BE2C (cell line): ENCODE data around the gene RRP7A.
A peak's percentile ranks its signal among the peaks of the same experiment; 100 is the strongest.
"Not testable (repeated sequence)": the region's sequence is repeated elsewhere in the genome, so short reads cannot be mapped to it uniquely, and the experiment has no call there.

Source experiments
- DNase-seq: peaks from one replicate; pipeline ENCODE4 v3.0.0-alpha.2; 2020
- H3K27me3 ChIP-seq: fragments of 250-450 bp; sonication (Bioruptor Pico); 2 replicates; pipeline ENCODE4 v1.5.1; 2020; ENCODE audit warnings: mild to moderate bottlenecking
- H3K36me3 ChIP-seq: fragments of 250-450 bp; sonication (Bioruptor Pico); 2 replicates; pipeline ENCODE4 v1.5.1; 2020; ENCODE audit warnings: mild to moderate bottlenecking
- H3K4me1 ChIP-seq: fragments of 250-450 bp; sonication (Bioruptor Pico); 2 replicates; pipeline ENCODE4 v1.5.1; 2020
- H3K4me3 ChIP-seq: 2 replicates; pipeline ENCODE4 v1.5.1; 2011; ENCODE audit warnings: low read depth, low read length
- H3K9me3 ChIP-seq: fragments of 250-450 bp; sonication (Bioruptor Pico); 2 replicates; pipeline ENCODE4 v1.5.1; 2020
- CTCF ChIP-seq: IDR thresholded peaks from 2 replicates; pipeline ENCODE4 v1.5.1; 2012; ENCODE audit warnings: mild to moderate bottlenecking, low read depth, low read length

The RRP7A gene

GRCh38 chr22:42533638-42533977 lies 14.0 kb upstream of the RRP7A start:
- Histone ChIP-seq H3K4me3 (no peak overlapping the region), H3K4me1 (no peaks in the 10 kb centered on the region), H3K36me3 (no peaks in the 10 kb centered on the region), H3K27me3 (no peaks in the 10 kb centered on the region), H3K9me3 (no peaks in the 10 kb centered on the region)
- no peak for DNase-seq
- no peak for TF ChIP-seq CTCF

- H3K27me3 ChIP-seq, H3K4me1 ChIP-seq, H3K36me3 ChIP-seq, H3K4me3 ChIP-seq, DNase-seq, H3K9me3 ChIP-seq: not testable (repeated sequence)
Measured at GRCh38 chr22:42531401-42532084, 11.9 kb upstream of the RRP7A start.

- not testable (repeated sequence) for H3K4me3 ChIP-seq, H3K36me3 ChIP-seq, H3K9me3 ChIP-seq, DNase-seq, H3K27me3 ChIP-seq, H3K4me1 ChIP-seq
Measured at GRCh38 chr22:42529435-42529834, 9.8 kb upstream of the RRP7A start.

- no peaks in the 10 kb centered on the region for H3K4me1 ChIP-seq
- no peaks in the 10 kb centered on the region for H3K36me3 ChIP-seq
- no peak for DNase-seq
- no peak for TF ChIP-seq CTCF
- H3K9me3 ChIP-seq, result no peaks in the 10 kb centered on the region
- H3K4me3 ChIP-seq, result no peak overlapping the region
- H3K27me3 ChIP-seq, result no peaks in the 10 kb centered on the region
Measured at GRCh38 chr22:42528591-42529307, 9.2 kb upstream of the RRP7A start.

- H3K9me3 ChIP-seq, result no peaks in the 10 kb centered on the region
- H3K4me3 ChIP-seq, result no peak overlapping the region
- H3K27me3 ChIP-seq, result no peaks in the 10 kb centered on the region
- TF ChIP-seq CTCF, result no peak
- DNase-seq, result no peak
- peaks cover 3% of the 10 kb centered on the region; the same call in 1 of the 2 replicates for H3K36me3 ChIP-seq
- peaks cover 5% of the 10 kb centered on the region; the same call in 1 of the 2 replicates for H3K4me1 ChIP-seq
Measured at GRCh38 chr22:42522546-42522945, 3.0 kb upstream of the RRP7A start.

GRCh38 chr22:42521228-42521546 lies 1.6 kb upstream of the RRP7A start:
- H3K9me3 ChIP-seq, result no peaks in the 10 kb centered on the region
- no peaks in the 10 kb centered on the region for H3K27me3 ChIP-seq
- H3K4me1 ChIP-seq, result peaks cover 5% of the 10 kb centered on the region; the same call in 1 of the 2 replicates
- H3K4me3 ChIP-seq, result no peak overlapping the region
- no peak for TF ChIP-seq CTCF
- DNase-seq, result no peak
- peaks cover 3% of the 10 kb centered on the region for H3K36me3 ChIP-seq

- not testable (repeated sequence) for H3K9me3 ChIP-seq, DNase-seq, H3K27me3 ChIP-seq
Measured at GRCh38 chr22:42518638-42519524, 715 bp downstream of the RRP7A start.

GRCh38 chr22:42517103-42517502 lies 2.5 kb downstream of the RRP7A start:
- not testable (repeated sequence) for H3K4me3 ChIP-seq, H3K27me3 ChIP-seq, H3K36me3 ChIP-seq, H3K9me3 ChIP-seq, DNase-seq, H3K4me1 ChIP-seq

More at GRCh38 chr22:42518638-42519524, 715 bp downstream of the RRP7A start:
- peak overlapping the region; percentile 76 for H3K4me3 ChIP-seq
- H3K36me3 ChIP-seq, H3K4me1 ChIP-seq: not testable (repeated sequence)
